GM12878 (cell line): Measurements from ENCODE around the gene VMO1. TPM values are rescaled to one million over a fixed set of nuclear protein-coding genes. Genes with fewer than 3 reads are reported as not detected.

Source experiments
- ATAC-seq: fragments of 200-7000 bp; cut with Tn5 transposase; 3 replicates; pipeline ENCODE4 v1.9.1; 2020; ENCODE audit warnings: mild to moderate bottlenecking, moderate library complexity
- BruUV-seq: library from RNA; stranded (reverse); fragments of 400-500 nt; replicated peaks from 2 replicates; lab custom pipeline; 2021; lab: Mats Ljungman, UMichigan
- CTCF ChIA-PET: fragments of 300-600 bp; sonication (Branson Sonifier 250); formaldehyde crosslinking; extraction: SDS; loops from one replicate; lab custom pipeline; 2021; ENCODE audit warnings: inconsistent platforms; lab: Yijun Ruan, JAX
- POLR2A ChIA-PET: fragments of 350-600 bp; formaldehyde crosslinking; extraction: SDS; loops from one replicate; lab custom pipeline; 2021; ENCODE audit warnings: inconsistent platforms; lab: Charles Lee
- RAD21 ChIA-PET: fragments of 300-600 bp; sonication (Branson Sonifier 250); formaldehyde crosslinking; loops from one replicate; lab custom pipeline; 2023; ENCODE audit warnings: antibody characterized with exemption; ENCODE audit not compliant: unreplicated experiment; lab: Charles Lee
- SMC1A ChIA-PET: fragments of 300-600 bp; sonication (Branson Sonifier 250); formaldehyde crosslinking; loops from one replicate; lab custom pipeline; 2023; ENCODE audit not compliant: unreplicated experiment, uncharacterized antibody; lab: Charles Lee
- DNase-seq: peaks from one replicate; pipeline ENCODE4 v3.0.0-alpha.2; 2011; ENCODE audit warnings: low read depth, low spot score
- FAIRE-seq: peaks from 3 replicates; lab custom pipeline; 2011; peaks lifted over from hg19 to GRCh38; lab: Jason Lieb, UNC
- H2AFZ ChIP-seq: 2 replicates; pipeline ENCODE4 v1.6.0; 2011; ENCODE audit warnings: low read depth, low read length, control low read depth; ENCODE audit not compliant: control insufficient read depth
- H3K27ac ChIP-seq: 2 replicates; pipeline ENCODE4 v1.5.1; 2011; ENCODE audit warnings: control low read depth; ENCODE audit not compliant: control insufficient read depth, insufficient read depth
- H3K27me3 ChIP-seq, 2 experiments: replicated peaks in 1 of 2; 2 replicates each; pipeline versions ENCODE4 v1.6.0 to v1.6.1; 2011; ENCODE audit warnings: low read length in 1 of 2; ENCODE audit not compliant: control insufficient read depth in 2 of 2, insufficient read depth in 2 of 2
- H3K36me3 ChIP-seq, 2 experiments: 2 replicates each; pipeline ENCODE4 v1.5.1; 2011; ENCODE audit warnings: low read length in 1 of 2; ENCODE audit not compliant: control insufficient read depth in 2 of 2, insufficient read depth in 2 of 2
- H3K4me1 ChIP-seq: 2 replicates; pipeline ENCODE4 v1.6.1; 2011; ENCODE audit warnings: mild to moderate bottlenecking, low read length, moderate library complexity, mixed read lengths; ENCODE audit not compliant: control insufficient read depth, insufficient read depth
- H3K4me2 ChIP-seq: 2 replicates; pipeline ENCODE4 v1.6.0; 2011; ENCODE audit warnings: control low read depth; ENCODE audit not compliant: control insufficient read depth, insufficient read depth
- H3K4me3 ChIP-seq: fragments of 200-600 bp; sonication (generic); 2 replicates; pipeline ENCODE4 v1.5.1; 2016
- H3K79me2 ChIP-seq: 2 replicates; pipeline ENCODE4 v1.6.0; 2011; ENCODE audit warnings: low read length; ENCODE audit not compliant: control insufficient read depth, insufficient read depth
- H3K9ac ChIP-seq: 2 replicates; pipeline ENCODE4 v1.8.0; 2011; ENCODE audit warnings: low read length, control low read depth, mixed read lengths; ENCODE audit not compliant: control insufficient read depth, insufficient read depth
- H3K9me3 ChIP-seq: replicated peaks from 3 replicates; pipeline ENCODE4 v1.5.1; 2011; ENCODE audit warnings: mild to moderate bottlenecking, low read length; ENCODE audit not compliant: control insufficient read depth, insufficient read depth
- H4K20me1 ChIP-seq: 2 replicates; pipeline ENCODE4 v1.6.0; 2011; ENCODE audit not compliant: control insufficient read depth, insufficient read depth
- E2F8 ChIP-seq: fragments of 450-650 bp; IDR thresholded peaks from 2 replicates; pipeline ENCODE4 v1.6.1; 2018; ENCODE audit warnings: mild to moderate bottlenecking, low read depth, moderate library complexity; ENCODE audit not compliant: partially characterized antibody
- RFX5 ChIP-seq: IDR thresholded peaks from 2 replicates; pipeline ENCODE4 v1.6.1; 2011; ENCODE audit warnings: low read depth, low read length, improper control_type of control experiment
- WGBS: methylation state at CpG from one replicate; pipeline ENCODE4 v1.1.6; 2016; ENCODE audit warnings: low lambda C conversion rate; ENCODE audit not compliant: insufficient replicate concordance, insufficient coverage; ENCODE audit errors: missing lambda C conversion rate; 5-methylcytosine and 5-hydroxymethylcytosine counted together
- in situ Hi-C: fragments of 300-500 bp; cut with MboI; formaldehyde crosslinking; loops from 9 replicates; pipeline ENCODE4 v1.14.3; 2018; ENCODE audit warnings: mixed read lengths
- intact Hi-C: fragments of 100-400 bp; cut with micrococcal nuclease; formaldehyde crosslinking; loops from one replicate; pipeline ENCODE4 v1.14.2; 2022; ENCODE audit not compliant: unreplicated experiment
- polyA plus RNA-seq, 11 experiments: library from polyadenylated mRNA; depleted of rRNA in 4 of 11; unstranded in 6 of 11; stranded (reverse) in 5 of 11; fragments of >200 nt; fragmentation: Nextera tagmentation in 4 of 11; fragmentation: Illumina TruSeq in 1 of 11; extraction: Ambion mirVana in 4 of 11; extraction: Trizol in 1 of 11; gene quantifications; 1 replicate in 1 of 11; 2 replicates in 10 of 11; pipeline versions ENCODE4 v1.2.1 to v1.2.3, GENCODE V29; 2011 to 2016; ENCODE audit warnings: inconsistent platforms in 2 of 11, missing spikeins in 2 of 11, low read depth in 1 of 11
- total RNA-seq, 4 experiments: library from RNA; depleted of rRNA in 3 of 4; stranded (reverse); fragments of >200 nt in 3 of 4; fragmentation: Illumina TruSeq in 1 of 4; extraction: Trizol in 1 of 4; gene quantifications; 2 replicates each; pipeline versions ENCODE4 v1.2.1 to v1.2.3, GENCODE V29; 2013 to 2021

Gene VMO1
- total and polyA plus RNA-seq, 10 of the 15 experiments (the other 5 are each of a cell fraction or from before 2014, with no cell fraction given): 0.27 to 0.54 (median 0.31) TPM; not detected in 7

- SMC1A ChIA-PET: no interaction called here
- FAIRE-seq (no peak), ATAC-seq (no peak), DNase-seq (no peak)
- H3K9me3 ChIP-seq: no peaks in the 10 kb centered on the region
- intact Hi-C loops: loop anchor here (2.0 to 10.0 kb wide), 3 partner anchors 51 to 103 kb away; partner anchors contain the start of genes ARRB2, CXCL16, MED11 and ZMYND15
- H3K27me3 ChIP-seq: peaks cover 18 to 19% of the 10 kb centered on the region in 2 experiments
- no peaks in the 10 kb centered on the region for H3K79me2 ChIP-seq
- H3K36me3 ChIP-seq: no peaks in the 10 kb centered on the region
- WGBS: 20% methylated on average over 61 of the region's 61 CpGs
- RAD21 ChIA-PET: interaction anchor here (1.7 kb wide), 1 partner anchor 75 kb away, joined by 5 read pairs; the partner anchor contains the start of gene ARRB2
- no peak overlapping the region for H2AFZ ChIP-seq
- CTCF ChIA-PET: interaction anchor here (0.8 kb wide), 1 partner anchor 9 kb away, joined by 3 read pairs; no protein-coding TSS in a partner anchor
- POLR2A ChIA-PET: no interaction called here
- no TSS peak for BruUV-seq
- in situ Hi-C loops: no loop called here
- H4K20me1 ChIP-seq: no peaks in the 10 kb centered on the region
- no peak overlapping the region for H3K9ac ChIP-seq
- no peak overlapping the region for H3K4me3 ChIP-seq
- TF ChIP-seq RFX5 (no peak), E2F8 (no peak)
- no peak overlapping the region for H3K27ac ChIP-seq
- peaks cover 9% of the 10 kb centered on the region for H3K4me1 ChIP-seq
- H3K4me2 ChIP-seq: no peak overlapping the region; the same call in 1 of the 2 replicates
These were observed 656 bp downstream of the VMO1 start for GRCh38 chr17:4785311-4786105.
